Lower leg skin (tissue), 4 donors: ENCODE results near the gene POLR2H. TPM values are rescaled to one million over a fixed set of nuclear protein-coding genes. Genes with fewer than 3 reads are reported as not detected.
A peak's percentile ranks its signal among the peaks of the same experiment; 100 is the strongest.

Experiments
- DNase-seq, 2 donors: peaks; one replicate each; pipeline ENCODE4 v3.0.0-alpha.2; 2019; ENCODE audit warnings: low spot score in 2 of 2
- H3K4me3 ChIP-seq: fragments of 200-600 bp; sonication (generic); 2 replicates; pipeline ENCODE4 v1.5.1; 2017; ENCODE audit warnings: mild to moderate bottlenecking, low read depth; ENCODE audit not compliant: poor library complexity, severe bottlenecking
- POLR2A ChIP-seq, 2 donors: fragments of 450-650 bp; IDR thresholded peaks; one replicate each; pipeline ENCODE4 v1.6.1; 2016 to 2017; ENCODE audit warnings: antibody characterized with exemption in 2 of 2, mild to moderate bottlenecking in 1 of 2, moderate library complexity in 1 of 2
- WGBS, 2 donors: methylation state at CpG; one replicate each; pipeline ENCODE4 v1.1.5; 2018; 5-methylcytosine and 5-hydroxymethylcytosine counted together
- intact Hi-C: fragments of 100-400 bp; cut with DNase I; formaldehyde crosslinking; loops from one replicate; pipeline ENCODE4 v1.15.0; 2023; ENCODE audit warnings: low total_unique reads
- total RNA-seq, 4 donors: library from RNA; depleted of rRNA; stranded (reverse); fragments of >200 nt; gene quantifications; one replicate each; pipeline ENCODE4 v1.1.0, GENCODE V29; 2016
- TF ChIP-seq, protein P1 (sequence below), 3 donors: fragments of 450-650 bp; IDR thresholded peaks; one replicate each; pipeline ENCODE4 v1.5.1; 2016; ENCODE audit warnings: antibody characterized with exemption in 3 of 3, mild to moderate bottlenecking in 3 of 3, moderate library complexity in 2 of 3

Gene POLR2H
- total RNA-seq, 4 donors from 2014 or later = 54.7 to 95.9 (median 66.8) TPM

DNA sequence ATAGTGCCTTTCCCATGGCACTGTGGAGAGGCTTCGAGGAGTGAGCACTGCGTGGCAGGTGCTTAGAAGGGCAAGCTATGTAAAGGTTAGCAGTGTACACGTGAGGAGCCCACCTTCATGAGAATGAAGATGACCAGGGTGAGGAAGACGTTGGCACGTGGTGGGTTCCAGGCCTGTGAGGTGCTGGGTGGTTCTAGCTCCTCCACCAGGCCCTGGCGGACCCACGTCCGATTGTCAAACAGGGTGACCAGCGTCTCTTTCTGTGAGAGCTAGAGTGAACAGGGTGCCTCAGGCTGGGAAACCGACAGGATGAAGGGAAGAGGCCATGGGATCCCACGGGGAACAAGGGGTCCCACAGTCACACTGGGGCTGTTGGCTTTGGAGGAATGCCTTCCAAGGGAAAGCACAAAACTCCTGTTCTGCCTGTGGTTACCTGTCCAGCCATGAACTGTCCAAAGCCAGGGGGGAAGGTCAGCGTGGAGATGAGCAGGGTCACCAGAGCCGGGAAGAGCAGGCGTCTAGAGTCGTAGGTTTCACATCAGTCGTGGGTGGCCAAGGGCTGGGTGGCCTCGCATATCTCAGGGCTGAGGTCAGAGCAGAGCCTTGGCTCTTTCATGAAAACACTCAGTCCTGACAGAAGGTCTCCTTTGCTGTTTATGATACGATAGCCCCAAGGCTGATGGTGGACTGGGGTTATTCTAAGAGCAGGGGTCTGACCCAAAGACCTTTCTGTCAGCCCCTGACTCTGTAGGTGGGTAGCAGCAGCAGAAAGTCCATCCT is 6.1 kb upstream of the POLR2H start:
- DNase-seq = peak in 1 of 2 donors; percentile 79
- no peak for TF ChIP-seq POLR2A (IDR thresholded peaks at IDR 0.05)
- TF ChIP-seq, protein P1, sequence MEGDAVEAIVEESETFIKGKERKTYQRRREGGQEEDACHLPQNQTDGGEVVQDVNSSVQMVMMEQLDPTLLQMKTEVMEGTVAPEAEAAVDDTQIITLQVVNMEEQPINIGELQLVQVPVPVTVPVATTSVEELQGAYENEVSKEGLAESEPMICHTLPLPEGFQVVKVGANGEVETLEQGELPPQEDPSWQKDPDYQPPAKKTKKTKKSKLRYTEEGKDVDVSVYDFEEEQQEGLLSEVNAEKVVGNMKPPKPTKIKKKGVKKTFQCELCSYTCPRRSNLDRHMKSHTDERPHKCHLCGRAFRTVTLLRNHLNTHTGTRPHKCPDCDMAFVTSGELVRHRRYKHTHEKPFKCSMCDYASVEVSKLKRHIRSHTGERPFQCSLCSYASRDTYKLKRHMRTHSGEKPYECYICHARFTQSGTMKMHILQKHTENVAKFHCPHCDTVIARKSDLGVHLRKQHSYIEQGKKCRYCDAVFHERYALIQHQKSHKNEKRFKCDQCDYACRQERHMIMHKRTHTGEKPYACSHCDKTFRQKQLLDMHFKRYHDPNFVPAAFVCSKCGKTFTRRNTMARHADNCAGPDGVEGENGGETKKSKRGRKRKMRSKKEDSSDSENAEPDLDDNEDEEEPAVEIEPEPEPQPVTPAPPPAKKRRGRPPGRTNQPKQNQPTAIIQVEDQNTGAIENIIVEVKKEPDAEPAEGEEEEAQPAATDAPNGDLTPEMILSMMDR (IDR thresholded peaks at IDR 0.05) = no peak
- 75 to 84% methylated on average over 18 of the region's 18 CpGs for WGBS, 2 donors
- no peak overlapping the region for H3K4me3 ChIP-seq
- intact Hi-C loops = loop anchor here (10.0 kb wide), 1 partner anchor 51 kb away; no protein-coding TSS in a partner anchor

GRCh38 chr3:184357248-184358123 is 4.0 kb upstream of the POLR2H start:
- TF ChIP-seq, protein P1 (IDR thresholded peaks at IDR 0.05) = no peak
- H3K4me3 ChIP-seq = no peak overlapping the region
- intact Hi-C loops = loop anchor here (10.0 kb wide), 1 partner anchor 53 kb away; no protein-coding TSS in a partner anchor
- 93% methylated on average over 24 of the region's 24 CpGs for WGBS, 2 donors
- peak in 1 of 2 donors; percentile 76 for DNase-seq

GRCh38 chr3:184358124-184358767 is 3.3 kb upstream of the POLR2H start:
- H3K4me3 ChIP-seq = no peak overlapping the region
- intact Hi-C loops = loop anchor here (10.0 kb wide), 1 partner anchor 53 kb away; no protein-coding TSS in a partner anchor
- TF ChIP-seq, protein P1 (IDR thresholded peaks at IDR 0.05) = no peak
- TF ChIP-seq POLR2A (IDR thresholded peaks at IDR 0.05) = no peak
- DNase-seq = peak in 1 of 2 donors; percentile 75
- 92 to 97% methylated on average over 11 to 12 of the region's 12 CpGs for WGBS, 2 donors

GRCh38 chr3:184358921-184359350 is 2.6 kb upstream of the POLR2H start:
- no peak for TF ChIP-seq POLR2A (IDR thresholded peaks at IDR 0.05)
- TF ChIP-seq, protein P1 (IDR thresholded peaks at IDR 0.05) = no peak
- DNase-seq = peak in 1 of 2 donors; percentile 80
- WGBS, 2 donors = 84 to 88% methylated on average over 14 of the region's 14 CpGs
- intact Hi-C loops = loop anchor here (10.0 kb wide), 1 partner anchor 54 kb away; no protein-coding TSS in a partner anchor
- no peak overlapping the region for H3K4me3 ChIP-seq

DNA sequence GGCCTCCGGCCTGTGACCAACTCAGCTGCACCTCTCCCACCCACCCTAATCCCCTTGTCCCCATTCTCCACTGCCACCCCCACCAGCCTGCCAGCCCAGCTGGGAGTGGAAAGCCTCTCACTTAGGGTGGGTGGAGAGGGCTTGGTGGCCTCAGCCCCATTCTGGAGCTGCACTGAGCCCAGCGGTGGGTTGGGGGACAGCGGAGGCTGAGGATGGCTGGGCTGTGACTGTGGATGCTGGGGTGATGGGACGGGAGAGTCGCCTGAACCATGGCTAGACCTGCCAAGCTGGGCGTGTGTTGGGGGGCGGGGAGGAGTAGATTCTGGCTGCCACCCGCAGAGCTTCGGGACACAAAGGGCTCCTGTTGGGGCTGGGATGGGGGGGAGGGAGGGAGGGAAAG is 1.9 kb upstream of the POLR2H start:
- no peak for DNase-seq
- WGBS, 2 donors = 61 to 67% methylated on average over 9 of the region's 9 CpGs
- intact Hi-C loops = loop anchor here (5.0 to 10.0 kb wide), 2 partner anchors 55 to 108 kb away; no protein-coding TSS in a partner anchor
- TF ChIP-seq POLR2A (IDR thresholded peaks at IDR 0.05) = no peak
- TF ChIP-seq, protein P1 (IDR thresholded peaks at IDR 0.05) = no peak
- no peak overlapping the region for H3K4me3 ChIP-seq
